GM21390 (cell line): ENCODE results near the gene POLR2B.

Experiments
- ATAC-seq: cut with Tn5 transposase; IDR thresholded peaks from one replicate; pipeline ENCODE4 v1.9.1; 2021; ENCODE audit not compliant: unreplicated experiment

Gene POLR2B

DNA sequence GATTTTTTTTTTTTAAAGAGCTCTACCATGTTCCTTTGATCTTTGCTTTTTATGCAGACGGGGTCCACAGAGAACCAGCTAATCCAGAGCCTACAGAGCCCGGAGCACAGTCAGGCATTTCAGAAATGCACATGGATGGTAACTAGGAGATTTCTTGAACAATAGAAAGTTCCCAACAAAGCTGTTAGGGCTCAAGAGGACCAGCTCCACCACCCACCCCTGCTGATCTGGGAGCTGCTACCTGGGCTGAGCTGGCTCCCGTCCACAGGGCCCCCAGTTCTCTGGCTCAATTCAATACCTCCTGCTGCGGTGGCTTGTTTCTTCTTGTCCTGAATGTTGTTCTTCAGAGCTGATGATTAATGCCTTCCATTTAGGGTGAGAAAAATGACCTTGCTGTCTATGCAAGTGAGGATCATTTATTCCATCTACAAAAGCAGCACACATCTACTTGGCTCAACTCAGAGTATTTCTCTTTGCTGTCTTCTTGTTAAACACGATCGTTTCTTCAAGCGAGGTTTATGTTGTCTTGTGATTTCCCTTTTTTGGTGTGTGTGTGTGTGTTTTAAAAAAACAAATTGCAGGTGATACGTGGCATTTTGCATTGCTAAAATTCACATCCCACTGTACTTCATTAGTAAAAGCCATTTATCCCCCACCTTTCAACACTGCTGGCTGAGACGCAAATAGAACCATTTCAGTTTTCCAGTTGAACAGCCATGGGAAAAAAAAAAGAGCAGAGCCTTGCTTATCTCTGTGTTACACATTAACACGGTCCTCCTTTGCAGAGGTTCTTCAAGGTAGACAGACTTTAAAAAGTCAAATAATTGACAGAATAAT is 100.2 kb downstream of the POLR2B start:
- ATAC-seq, result no peak
